DOHH2 (cell line): Measurements from ENCODE around the gene TOMM40L.

ENCODE experiments used
- CTCF ChIP-seq: fragments of 200-600 bp; sonication (generic); IDR thresholded peaks from one replicate; pipeline ENCODE4 v1.5.1; 2014; ENCODE audit warnings: antibody characterized with exemption, mild to moderate bottlenecking, low read depth, low read length; ENCODE audit not compliant: poor library complexity, severe bottlenecking
- EZH2phosphoT487 ChIP-seq: fragments of 200-600 bp; sonication (generic); IDR thresholded peaks from 2 replicates; pipeline ENCODE4 v1.6.1; 2017; ENCODE audit warnings: borderline replicate concordance, mild to moderate bottlenecking, antibody characterized with exemption, low read length, moderate library complexity, mixed read lengths

GRCh38 chr1:161273402-161273801, 47.5 kb downstream of the TOMM40L start:
- TF ChIP-seq CTCF (no peak), EZH2phosphoT487 (no peak)
